ENCODE results near the gene RPS6KA2.

The RPS6KA2 gene

DNA sequence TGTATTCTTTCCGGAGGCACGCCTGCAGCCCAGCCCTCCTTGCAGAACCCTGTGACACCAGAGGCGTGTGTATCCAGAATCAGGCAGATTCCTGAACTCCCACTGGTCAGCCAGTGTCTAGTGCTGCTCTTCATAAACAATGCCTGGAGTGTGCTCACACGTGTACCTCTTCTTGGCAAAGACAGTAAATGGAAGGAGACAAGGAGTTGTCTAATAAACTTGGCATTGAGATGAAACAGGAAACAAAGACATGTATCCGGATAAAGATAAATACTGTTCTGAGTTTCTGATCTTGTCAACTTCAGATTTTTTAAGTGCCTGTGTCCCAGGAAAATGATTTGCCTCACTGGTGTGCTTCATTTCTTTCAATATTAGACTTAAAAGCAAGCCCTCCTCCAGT is 1.7 kb downstream of the RPS6KA2 start:
- no peak overlapping the region for H3K27ac ChIP-seq

DNA sequence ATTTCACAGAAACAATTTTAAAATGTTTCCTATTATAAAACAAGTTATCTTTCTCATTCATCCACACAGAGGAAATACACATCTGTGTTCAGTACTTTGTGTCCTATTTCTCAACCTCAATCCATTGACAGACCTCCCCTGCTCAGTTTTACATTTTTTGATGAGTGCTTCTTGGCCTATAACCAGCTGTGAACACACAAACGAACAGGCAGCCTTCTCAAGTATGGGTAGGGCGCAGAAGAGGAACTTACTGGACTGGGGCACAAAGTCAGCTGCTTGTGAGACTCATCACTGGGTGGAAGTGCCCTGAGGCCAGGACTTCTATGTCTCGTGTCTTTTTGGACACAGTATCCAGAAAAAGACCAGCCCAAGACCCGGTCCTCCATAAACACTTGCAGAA is 2.8 kb downstream of the RPS6KA2 start:
- no peak overlapping the region for H3K27ac ChIP-seq
- no peak for TF ChIP-seq ZFX (IDR thresholded peaks at IDR 0.05; ENCODE audit: borderline replicate concordance)
- TF ChIP-seq, protein P1, sequence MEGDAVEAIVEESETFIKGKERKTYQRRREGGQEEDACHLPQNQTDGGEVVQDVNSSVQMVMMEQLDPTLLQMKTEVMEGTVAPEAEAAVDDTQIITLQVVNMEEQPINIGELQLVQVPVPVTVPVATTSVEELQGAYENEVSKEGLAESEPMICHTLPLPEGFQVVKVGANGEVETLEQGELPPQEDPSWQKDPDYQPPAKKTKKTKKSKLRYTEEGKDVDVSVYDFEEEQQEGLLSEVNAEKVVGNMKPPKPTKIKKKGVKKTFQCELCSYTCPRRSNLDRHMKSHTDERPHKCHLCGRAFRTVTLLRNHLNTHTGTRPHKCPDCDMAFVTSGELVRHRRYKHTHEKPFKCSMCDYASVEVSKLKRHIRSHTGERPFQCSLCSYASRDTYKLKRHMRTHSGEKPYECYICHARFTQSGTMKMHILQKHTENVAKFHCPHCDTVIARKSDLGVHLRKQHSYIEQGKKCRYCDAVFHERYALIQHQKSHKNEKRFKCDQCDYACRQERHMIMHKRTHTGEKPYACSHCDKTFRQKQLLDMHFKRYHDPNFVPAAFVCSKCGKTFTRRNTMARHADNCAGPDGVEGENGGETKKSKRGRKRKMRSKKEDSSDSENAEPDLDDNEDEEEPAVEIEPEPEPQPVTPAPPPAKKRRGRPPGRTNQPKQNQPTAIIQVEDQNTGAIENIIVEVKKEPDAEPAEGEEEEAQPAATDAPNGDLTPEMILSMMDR (IDR thresholded peaks at IDR 0.05): no peak

More for the DNA sequence above, 1.7 kb downstream of the RPS6KA2 start:
- no peak for TF ChIP-seq ZFX (IDR thresholded peaks at IDR 0.05; ENCODE audit: borderline replicate concordance)

DNA sequence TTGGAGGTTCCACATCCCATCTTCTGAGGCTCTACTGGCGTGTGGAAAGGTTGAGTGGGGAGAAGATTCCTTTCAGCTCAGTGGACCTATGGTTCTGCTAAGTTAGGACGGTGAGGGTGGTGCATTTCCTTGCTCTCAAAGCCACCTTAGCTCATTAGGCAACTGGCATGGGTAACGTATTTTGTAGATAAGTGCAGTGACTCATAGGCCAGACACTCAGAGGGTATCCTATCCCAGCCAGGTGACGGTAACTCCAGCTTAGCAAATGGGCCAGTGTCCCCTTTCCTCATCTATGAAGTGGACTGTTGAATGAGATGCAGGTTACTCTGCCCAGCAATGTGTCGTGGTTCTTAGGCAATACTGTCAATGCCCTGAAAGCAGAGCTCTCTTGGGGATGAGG is 3.7 kb downstream of the RPS6KA2 start:
- no peak overlapping the region for H3K27ac ChIP-seq
- TF ChIP-seq, protein P1 (IDR thresholded peaks at IDR 0.05): no peak

DNA sequence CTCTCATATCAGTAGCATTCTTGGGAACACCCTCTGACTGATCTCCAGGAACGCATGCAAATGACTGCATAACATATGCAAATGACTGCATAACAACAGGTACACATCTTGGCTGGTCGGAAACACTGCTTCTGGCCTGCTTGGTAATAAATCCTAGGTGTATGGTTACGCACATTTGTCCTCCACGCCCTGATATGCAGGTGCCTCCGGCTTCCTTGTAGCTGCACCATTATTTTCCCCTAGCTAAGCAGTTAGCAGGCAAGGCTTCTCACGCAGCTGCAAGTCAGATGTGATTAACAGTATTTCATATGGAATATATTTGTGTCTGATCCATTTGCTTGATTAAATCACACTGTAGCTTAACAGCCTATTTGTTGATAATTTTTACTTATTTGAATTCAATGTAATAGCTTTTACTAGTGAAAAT is 5.9 kb downstream of the RPS6KA2 start:
- TF ChIP-seq ZFX (IDR thresholded peaks at IDR 0.05; ENCODE audit: borderline replicate concordance): no peak
- TF ChIP-seq, protein P1 (IDR thresholded peaks at IDR 0.05): no peak
- H3K27ac ChIP-seq: no peak overlapping the region

DNA sequence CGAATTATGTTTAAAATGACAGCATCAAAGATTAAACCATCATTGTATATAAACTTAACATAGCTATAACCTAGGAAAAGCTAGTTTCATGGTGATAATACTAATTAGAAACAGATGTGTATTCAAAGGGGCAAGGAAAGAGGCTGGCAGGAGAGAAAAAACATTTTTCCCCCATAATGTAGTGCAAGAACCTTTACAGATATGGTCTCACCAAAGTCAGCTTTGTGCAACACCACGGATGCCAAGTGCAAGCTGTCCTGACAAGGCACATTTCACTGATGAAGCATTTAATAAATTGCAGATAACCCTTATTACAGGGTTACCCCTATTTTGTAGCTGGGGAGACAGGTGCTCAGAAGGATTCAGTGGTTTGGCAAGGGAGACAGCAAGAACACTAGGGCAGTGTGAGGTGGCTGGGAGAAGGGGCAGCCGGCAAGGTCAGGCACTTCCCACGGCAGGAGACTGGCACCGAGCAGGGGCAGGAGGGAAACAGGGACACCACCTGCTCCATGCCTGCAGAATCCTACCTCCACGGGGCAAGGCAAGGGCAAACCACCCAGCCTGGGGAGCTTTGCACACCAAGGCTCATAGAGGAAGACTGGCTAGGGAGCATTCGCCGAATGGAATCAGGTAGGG is 6.5 kb downstream of the RPS6KA2 start:
- TF ChIP-seq, protein P1 (IDR thresholded peaks at IDR 0.05): no peak
- no peak for TF ChIP-seq ZFX (IDR thresholded peaks at IDR 0.05; ENCODE audit: borderline replicate concordance)
- no peak overlapping the region for H3K27ac ChIP-seq

DNA sequence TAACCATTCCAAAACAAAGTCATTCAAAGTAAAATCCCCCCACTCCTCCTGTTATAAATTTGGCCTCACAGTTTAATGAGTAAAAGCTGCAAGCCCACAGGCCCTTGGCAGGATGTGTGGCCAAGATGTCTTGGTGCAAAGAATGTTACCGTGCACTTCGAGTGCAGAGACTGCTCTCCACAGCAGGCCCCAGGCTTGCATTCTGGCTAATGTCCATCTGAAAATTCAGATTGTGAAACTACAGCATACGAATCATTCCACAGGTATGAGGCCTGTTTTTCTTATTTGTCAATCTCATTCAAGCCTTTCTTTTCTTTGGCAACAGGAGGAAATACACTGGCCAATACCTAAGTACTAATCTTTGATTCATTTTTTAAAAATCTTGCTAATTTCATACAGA is 7.1 kb downstream of the RPS6KA2 start:
- no peak for TF ChIP-seq ZFX (IDR thresholded peaks at IDR 0.05; ENCODE audit: borderline replicate concordance)
- H3K27ac ChIP-seq: no peak overlapping the region

DNA sequence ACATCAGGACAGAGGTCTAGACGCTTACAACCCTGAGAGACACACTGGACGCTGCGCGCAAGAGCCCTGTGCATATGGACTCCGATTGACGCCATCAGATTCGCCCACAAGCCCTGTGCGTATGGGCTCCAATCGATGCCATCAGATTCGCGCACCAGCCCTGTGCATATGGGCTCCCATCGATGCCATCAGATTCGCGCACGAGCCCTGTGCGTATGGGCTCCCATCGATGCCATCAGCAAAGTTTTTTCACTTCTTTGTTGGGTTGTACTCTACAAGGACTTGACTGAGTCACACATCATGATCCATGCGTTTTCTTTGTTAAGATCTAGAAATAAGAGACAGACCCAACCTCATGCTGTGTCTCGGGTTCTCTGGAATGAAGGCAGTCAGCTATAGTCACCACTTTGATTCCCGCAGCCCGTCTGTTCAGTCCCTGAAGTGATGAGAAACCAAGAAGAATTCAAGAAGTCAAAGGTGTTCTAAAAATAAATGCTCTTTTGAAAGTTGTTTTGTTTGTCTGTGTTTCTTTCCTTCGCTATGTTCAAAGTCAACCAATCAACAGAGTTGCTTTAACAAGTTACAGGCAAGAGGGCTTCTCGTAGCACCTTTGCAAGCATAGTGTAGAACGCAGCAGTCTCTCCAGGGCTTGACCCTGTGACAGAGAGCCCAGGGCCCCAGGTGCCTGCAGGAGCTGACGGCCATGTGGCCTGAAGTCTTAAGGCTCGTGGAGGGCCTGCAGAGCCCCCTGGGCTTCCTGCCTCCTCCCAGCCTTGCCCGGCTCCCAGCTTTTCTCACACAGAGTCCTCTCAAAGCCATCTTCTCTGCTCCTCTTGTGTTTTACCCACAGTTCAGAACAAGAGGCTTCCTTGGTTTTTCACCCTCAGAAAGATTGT is 7.9 kb downstream of the RPS6KA2 start:
- no peak overlapping the region for H3K27ac ChIP-seq
- TF ChIP-seq, protein P1 (IDR thresholded peaks at IDR 0.05): no peak
- TF ChIP-seq ZFX (IDR thresholded peaks at IDR 0.05; ENCODE audit: borderline replicate concordance): no peak

DNA sequence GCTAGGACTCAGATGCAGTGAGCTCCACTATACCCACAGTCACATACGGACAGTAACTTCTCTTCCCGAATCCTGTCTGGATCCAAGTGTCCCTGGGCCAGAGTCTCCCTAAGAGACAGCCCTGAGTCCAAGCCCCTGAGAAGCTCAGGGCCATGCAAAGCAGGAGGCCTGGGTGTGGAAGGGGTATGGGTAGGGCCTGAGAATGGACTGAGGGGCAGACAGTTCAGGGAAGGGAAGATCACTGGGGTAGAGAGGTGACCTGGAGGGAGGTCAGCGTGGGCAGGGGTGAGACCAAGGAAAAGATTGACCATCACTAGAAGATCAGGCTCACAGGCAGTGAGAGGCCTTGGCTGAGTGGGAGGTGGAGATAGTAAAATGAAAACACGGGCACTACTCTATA is 8.8 kb downstream of the RPS6KA2 start:
- H3K27ac ChIP-seq: no peak overlapping the region
- TF ChIP-seq ZFX (IDR thresholded peaks at IDR 0.05; ENCODE audit: borderline replicate concordance): no peak
- TF ChIP-seq, protein P1 (IDR thresholded peaks at IDR 0.05): no peak

Measured in 22Rv1 (cell line).